H9 (cell line): ENCODE results near the gene CSRNP2. TPM values are rescaled to one million over a fixed set of nuclear protein-coding genes. Genes with fewer than 3 reads are reported as not detected.

ENCODE experiments used
- DNase-seq: peaks from one replicate; pipeline ENCODE4 v3.0.0-alpha.2; 2017
- H2AFZ ChIP-seq: one replicate; pipeline ENCODE4 v1.6.1; 2013; ENCODE audit warnings: mild to moderate bottlenecking, low read length, control low read depth, moderate library complexity
- H2AK5ac ChIP-seq: 2 replicates; pipeline ENCODE4 v1.6.1; 2013; ENCODE audit warnings: low read length, control low read depth, mixed read lengths; ENCODE audit not compliant: insufficient read length
- H2BK120ac ChIP-seq: one replicate; pipeline ENCODE4 v1.6.1; 2013; ENCODE audit warnings: low read depth, mild to moderate bottlenecking, low read length, control low read depth, inconsistent platforms; ENCODE audit not compliant: poor library complexity, severe bottlenecking
- H2BK12ac ChIP-seq: 2 replicates; pipeline ENCODE4 v1.6.1; 2013; ENCODE audit warnings: low read length, control low read depth, mixed read lengths, low read depth; ENCODE audit not compliant: insufficient read length
- H2BK15ac ChIP-seq: 2 replicates; pipeline ENCODE4 v1.6.1; 2013; ENCODE audit warnings: low read depth, low read length, control low read depth
- H2BK20ac ChIP-seq: one replicate; pipeline ENCODE4 v1.6.1; 2013; ENCODE audit warnings: low read depth, mild to moderate bottlenecking, low read length, control low read depth, inconsistent platforms; ENCODE audit not compliant: poor library complexity, severe bottlenecking
- H2BK5ac ChIP-seq: 2 replicates; pipeline ENCODE4 v1.6.1; 2013; ENCODE audit warnings: low read length, control low read depth, mixed read lengths; ENCODE audit not compliant: insufficient read length
- H3K14ac ChIP-seq: 2 replicates; pipeline ENCODE4 v1.6.1; 2013; ENCODE audit warnings: low read length, control low read depth; ENCODE audit not compliant: insufficient read depth
- H3K18ac ChIP-seq: 2 replicates; pipeline ENCODE4 v1.6.1; 2013; ENCODE audit warnings: low read depth, mild to moderate bottlenecking, mixed read lengths, low read length, control low read depth; ENCODE audit not compliant: insufficient read length
- H3K23ac ChIP-seq: 2 replicates; pipeline ENCODE4 v1.6.1; 2013; ENCODE audit warnings: low read length, control low read depth, mixed read lengths, low read depth; ENCODE audit not compliant: insufficient read length
- H3K23me2 ChIP-seq: 2 replicates; pipeline ENCODE4 v1.6.1; 2013; ENCODE audit warnings: low read depth, mild to moderate bottlenecking, mixed read lengths, low read length, control low read depth; ENCODE audit not compliant: insufficient read length, poor library complexity, severe bottlenecking
- H3K27ac ChIP-seq: 2 replicates; pipeline ENCODE4 v1.5.1; 2013; ENCODE audit warnings: low read length, control low read depth, mixed read lengths, low read depth; ENCODE audit not compliant: insufficient read length
- H3K27me3 ChIP-seq: 2 replicates; pipeline ENCODE4 v1.6.1; 2013; ENCODE audit warnings: low read length, control low read depth, inconsistent platforms; ENCODE audit not compliant: insufficient read depth
- H3K4ac ChIP-seq: 2 replicates; pipeline ENCODE4 v1.6.1; 2013; ENCODE audit warnings: low read depth, mild to moderate bottlenecking, control low read depth, inconsistent platforms, low read length, moderate library complexity
- H3K4me1 ChIP-seq: 2 replicates; pipeline ENCODE4 v1.6.1; 2013; ENCODE audit warnings: low read length, control low read depth, inconsistent platforms; ENCODE audit not compliant: insufficient read depth
- H3K4me2 ChIP-seq: 2 replicates; pipeline ENCODE4 v1.6.1; 2013; ENCODE audit warnings: low read length, control low read depth, mixed read lengths; ENCODE audit not compliant: insufficient read length, insufficient read depth
- H3K56ac ChIP-seq: 2 replicates; pipeline ENCODE4 v1.6.1; 2013; ENCODE audit warnings: low read depth, mild to moderate bottlenecking, mixed read lengths, low read length, control low read depth; ENCODE audit not compliant: insufficient read length
- H3K79me1 ChIP-seq: 2 replicates; pipeline ENCODE4 v1.6.1; 2013; ENCODE audit warnings: low read depth, mild to moderate bottlenecking, moderate library complexity, low read length, control low read depth, inconsistent platforms; ENCODE audit not compliant: insufficient read depth, poor library complexity, severe bottlenecking
- H3K79me2 ChIP-seq: 2 replicates; pipeline ENCODE4 v1.6.1; 2013; ENCODE audit warnings: low read length, control low read depth, inconsistent platforms; ENCODE audit not compliant: insufficient read depth
- H3K9ac ChIP-seq: 2 replicates; pipeline ENCODE4 v1.6.1; 2013; ENCODE audit warnings: low read length, control low read depth, mixed read lengths; ENCODE audit not compliant: insufficient read length; ENCODE audit errors: extremely low read depth
- H3K9me3 ChIP-seq: one replicate; pipeline ENCODE4 v1.6.1; 2013; ENCODE audit warnings: low read depth, low read length, inconsistent platforms; ENCODE audit not compliant: control insufficient read depth
- H3T11ph ChIP-seq: one replicate; pipeline ENCODE4 v1.6.1; 2013; ENCODE audit warnings: mild to moderate bottlenecking, low read length, control low read depth, inconsistent platforms
- H4K20me1 ChIP-seq: one replicate; pipeline ENCODE4 v1.6.1; 2013; ENCODE audit not compliant: control insufficient read depth, insufficient read length, insufficient read depth
- H4K5ac ChIP-seq: 2 replicates; pipeline ENCODE4 v1.6.1; 2013; ENCODE audit warnings: low read depth, mild to moderate bottlenecking, mixed read lengths, low read length, control low read depth; ENCODE audit not compliant: insufficient read length
- H4K8ac ChIP-seq: replicated peaks from 2 replicates; pipeline ENCODE4 v1.6.1; 2013; ENCODE audit warnings: low read length, control low read depth, mixed read lengths, low read depth; ENCODE audit not compliant: insufficient read length
- H4K91ac ChIP-seq: 2 replicates; pipeline ENCODE4 v1.6.1; 2013; ENCODE audit warnings: low read depth, mild to moderate bottlenecking, moderate library complexity, mixed read lengths, low read length, control low read depth; ENCODE audit not compliant: insufficient read length
- H3K27ac Mint-ChIP-seq, 3 experiments: 2 replicates in 2 of 3; 3 replicates in 1 of 3; pipeline ENCODE4 v1.8.0; 2020 to 2021; ENCODE audit warnings: mixed read lengths in 3 of 3, mild to moderate bottlenecking in 1 of 3, moderate library complexity in 1 of 3
- H3K27me3 Mint-ChIP-seq: 2 replicates; pipeline ENCODE4 v1.8.0; 2021; ENCODE audit warnings: low read depth, mild to moderate bottlenecking, moderate library complexity, mixed read lengths
- H3K36me3 Mint-ChIP-seq, 3 experiments: 2 replicates in 2 of 3; 3 replicates in 1 of 3; pipeline ENCODE4 v1.8.0; 2020 to 2021; ENCODE audit warnings: low read depth in 3 of 3, mixed read lengths in 3 of 3; ENCODE audit not compliant: insufficient read depth in 1 of 3
- H3K4me1 Mint-ChIP-seq, 2 experiments: 2 replicates each; pipeline ENCODE4 v1.8.0; 2020; ENCODE audit warnings: mixed read lengths in 2 of 2
- H3K4me3 Mint-ChIP-seq, 2 experiments: 2 replicates in 1 of 2; 3 replicates in 1 of 2; pipeline ENCODE4 v1.8.0; 2020 to 2021; ENCODE audit warnings: mild to moderate bottlenecking in 2 of 2, mixed read lengths in 2 of 2, moderate library complexity in 1 of 2
- H3K9me3 Mint-ChIP-seq, 2 experiments: 2 replicates in 1 of 2; 3 replicates in 1 of 2; pipeline ENCODE4 v1.8.0; 2020; ENCODE audit warnings: mild to moderate bottlenecking in 2 of 2, mixed read lengths in 2 of 2, moderate library complexity in 1 of 2
- WGBS: extraction: QIAGEN DNeasy Blood & Tissue Kit; methylation state at CpG from one replicate; pipeline ENCODE4 v1.1.7; 2013; ENCODE audit warnings: missing lambda C conversion rate, low lambda C conversion rate, mixed read lengths; ENCODE audit not compliant: insufficient read length; ENCODE audit errors: extremely low coverage; 5-methylcytosine and 5-hydroxymethylcytosine counted together
- total RNA-seq: library from RNA; stranded (reverse); gene quantifications from 2 replicates; pipeline ENCODE4 v1.2.1, GENCODE V29; 2021
- TF ChIP-seq, protein P1 (sequence below): fragments of 200-600 bp; sonication (generic); conservative IDR thresholded peaks from 3 replicates; pipeline ENCODE4 v1.8.0; 2021; ENCODE audit warnings: antibody characterized with exemption, mild to moderate bottlenecking

The CSRNP2 gene
- total RNA-seq, 1 experiment from 2014 or later, result 38.6 TPM

- H2BK12ac ChIP-seq, result no peak overlapping the region
- no peak overlapping the region for H2BK20ac ChIP-seq
- no peaks in the 10 kb centered on the region for H3K4me1 ChIP-seq
- no peak overlapping the region for H3K18ac ChIP-seq
- no peak overlapping the region for H2BK15ac ChIP-seq
- no peak overlapping the region for H2BK5ac ChIP-seq
- H3K4me1 Mint-ChIP-seq, result peaks cover 1 to 2% of the 10 kb centered on the region in 2 experiments; a peak in 3 of 4 replicates
- H3K14ac ChIP-seq, result no peak overlapping the region
- H2BK120ac ChIP-seq, result no peak overlapping the region
- H4K91ac ChIP-seq, result no peak overlapping the region
- WGBS, result no CpG with 5 or more reads among the region's 10 CpGs
- no peak overlapping the region for H3K4ac ChIP-seq
- peaks cover 0 to 2% of the 10 kb centered on the region in 2 experiments; a peak in 1 of 5 replicates for H3K9me3 Mint-ChIP-seq
- TF ChIP-seq, protein P1, sequence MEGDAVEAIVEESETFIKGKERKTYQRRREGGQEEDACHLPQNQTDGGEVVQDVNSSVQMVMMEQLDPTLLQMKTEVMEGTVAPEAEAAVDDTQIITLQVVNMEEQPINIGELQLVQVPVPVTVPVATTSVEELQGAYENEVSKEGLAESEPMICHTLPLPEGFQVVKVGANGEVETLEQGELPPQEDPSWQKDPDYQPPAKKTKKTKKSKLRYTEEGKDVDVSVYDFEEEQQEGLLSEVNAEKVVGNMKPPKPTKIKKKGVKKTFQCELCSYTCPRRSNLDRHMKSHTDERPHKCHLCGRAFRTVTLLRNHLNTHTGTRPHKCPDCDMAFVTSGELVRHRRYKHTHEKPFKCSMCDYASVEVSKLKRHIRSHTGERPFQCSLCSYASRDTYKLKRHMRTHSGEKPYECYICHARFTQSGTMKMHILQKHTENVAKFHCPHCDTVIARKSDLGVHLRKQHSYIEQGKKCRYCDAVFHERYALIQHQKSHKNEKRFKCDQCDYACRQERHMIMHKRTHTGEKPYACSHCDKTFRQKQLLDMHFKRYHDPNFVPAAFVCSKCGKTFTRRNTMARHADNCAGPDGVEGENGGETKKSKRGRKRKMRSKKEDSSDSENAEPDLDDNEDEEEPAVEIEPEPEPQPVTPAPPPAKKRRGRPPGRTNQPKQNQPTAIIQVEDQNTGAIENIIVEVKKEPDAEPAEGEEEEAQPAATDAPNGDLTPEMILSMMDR, result no peak
- no peak overlapping the region for H3K4me2 ChIP-seq
- H3K9me3 ChIP-seq, result no peaks in the 10 kb centered on the region
- no peak overlapping the region for H3T11ph ChIP-seq
- H2AFZ ChIP-seq, result no peak overlapping the region
- no peak overlapping the region for H4K8ac ChIP-seq
- no peaks in the 10 kb centered on the region for H3K27me3 ChIP-seq
- no peaks in the 10 kb centered on the region for H3K23me2 ChIP-seq
- H3K56ac ChIP-seq, result no peak overlapping the region
- H3K79me1 ChIP-seq, result peaks cover 4% of the 10 kb centered on the region
- no peak overlapping the region for H4K5ac ChIP-seq
- no peak overlapping the region for H3K27ac ChIP-seq
- no peak overlapping the region for H3K9ac ChIP-seq
- peaks cover 30 to 54% (median 46%) of the 10 kb centered on the region in 3 experiments for H3K36me3 Mint-ChIP-seq
- no peak overlapping the region for H2AK5ac ChIP-seq
- no peak overlapping the region for H3K23ac ChIP-seq
- H3K4me3 Mint-ChIP-seq, result no peak overlapping the region
- H3K27me3 Mint-ChIP-seq, result no peaks in the 10 kb centered on the region
- no peak for DNase-seq
- no peaks in the 10 kb centered on the region for H4K20me1 ChIP-seq
- H3K79me2 ChIP-seq, result peaks cover 6% of the 10 kb centered on the region; the same call in 1 of the 2 replicates
- peak overlapping the region; percentile 56 to 65 (median 57); a peak in 4 of 7 replicates for H3K27ac Mint-ChIP-seq
These were observed 7.0 kb downstream of the CSRNP2 start for GRCh38 chr12:51076236-51076930.
